ACC112 (cell line): ENCODE measurements around the gene TAS1R2.

Experiments
- H2AFZ ChIP-seq: fragments of 200-600 bp; sonication (generic); one replicate; pipeline ENCODE4 v1.6.0; 2017; ENCODE audit warnings: antibody characterized with exemption, low read length; ENCODE audit not compliant: unreplicated experiment
- H3K27ac ChIP-seq: fragments of 200-600 bp; sonication (generic); 2 replicates; pipeline ENCODE4 v1.5.1; 2014; ENCODE audit warnings: low read depth, mild to moderate bottlenecking, antibody characterized with exemption, low read length, moderate library complexity
- H3K27me3 ChIP-seq: fragments of 200-600 bp; sonication (generic); 2 replicates; pipeline ENCODE4 v1.6.1; 2014; ENCODE audit warnings: mild to moderate bottlenecking, antibody characterized with exemption, low read length, moderate library complexity, mixed read lengths; ENCODE audit not compliant: insufficient read depth
- H3K36me3 ChIP-seq: fragments of 200-600 bp; sonication (generic); 2 replicates; pipeline ENCODE4 v1.6.1; 2016; ENCODE audit warnings: mild to moderate bottlenecking, antibody characterized with exemption, low read length, moderate library complexity, mixed read lengths; ENCODE audit not compliant: insufficient read depth
- H3K4me1 ChIP-seq: fragments of 200-600 bp; sonication (generic); one replicate; pipeline ENCODE4 v1.6.1; 2016; ENCODE audit warnings: low read length, mixed read lengths; ENCODE audit not compliant: insufficient read depth, unreplicated experiment, control insufficient read depth
- H3K4me3 ChIP-seq: fragments of 200-600 bp; sonication (generic); 2 replicates; pipeline ENCODE4 v1.5.1; 2014; ENCODE audit warnings: mild to moderate bottlenecking, low read depth, low read length
- H3K79me2 ChIP-seq: fragments of 200-600 bp; sonication (generic); one replicate; pipeline ENCODE4 v1.6.0; 2016; ENCODE audit warnings: low read length; ENCODE audit not compliant: control insufficient read depth, unreplicated experiment, insufficient read depth

TAS1R2 gene

GRCh38 chr1:18819203-18819602 is 40.3 kb downstream of the TAS1R2 start:
- H3K27me3 ChIP-seq, result peaks cover 11% of the 10 kb centered on the region
- H2AFZ ChIP-seq, result no peak overlapping the region
- no peak overlapping the region for H3K4me3 ChIP-seq
- H3K79me2 ChIP-seq, result no peaks in the 10 kb centered on the region
- no peak overlapping the region for H3K27ac ChIP-seq
- no peaks in the 10 kb centered on the region for H3K4me1 ChIP-seq
- H3K36me3 ChIP-seq, result no peaks in the 10 kb centered on the region

- H3K27me3 ChIP-seq, result peaks cover 11% of the 10 kb centered on the region
- no peaks in the 10 kb centered on the region for H3K36me3 ChIP-seq
- H3K4me1 ChIP-seq, result no peaks in the 10 kb centered on the region
- no peak overlapping the region for H3K4me3 ChIP-seq
- no peak overlapping the region for H2AFZ ChIP-seq
- no peak overlapping the region for H3K27ac ChIP-seq
- H3K79me2 ChIP-seq, result no peaks in the 10 kb centered on the region
These were observed 41.5 kb downstream of the TAS1R2 start for GRCh38 chr1:18817795-18818435.

GRCh38 chr1:18817316-18817715 is 42.1 kb downstream of the TAS1R2 start:
- H3K27ac ChIP-seq, result no peak overlapping the region
- no peak overlapping the region for H3K4me3 ChIP-seq
- no peaks in the 10 kb centered on the region for H3K79me2 ChIP-seq
- H3K4me1 ChIP-seq, result no peaks in the 10 kb centered on the region
- H3K36me3 ChIP-seq, result no peaks in the 10 kb centered on the region
- no peak overlapping the region for H2AFZ ChIP-seq
- peaks cover 11% of the 10 kb centered on the region for H3K27me3 ChIP-seq

- peaks cover 14% of the 10 kb centered on the region for H3K27me3 ChIP-seq
- H3K4me3 ChIP-seq, result no peak overlapping the region
- no peak overlapping the region for H2AFZ ChIP-seq
- H3K79me2 ChIP-seq, result no peaks in the 10 kb centered on the region
- H3K27ac ChIP-seq, result no peak overlapping the region
- no peaks in the 10 kb centered on the region for H3K36me3 ChIP-seq
- no peaks in the 10 kb centered on the region for H3K4me1 ChIP-seq
These were observed 42.7 kb downstream of the TAS1R2 start for GRCh38 chr1:18816808-18817207.

GRCh38 chr1:18814874-18815531 is 44.5 kb downstream of the TAS1R2 start:
- H3K27ac ChIP-seq, result no peak overlapping the region
- H3K4me3 ChIP-seq, result no peak overlapping the region
- H2AFZ ChIP-seq, result no peak overlapping the region
- no peaks in the 10 kb centered on the region for H3K79me2 ChIP-seq
- H3K4me1 ChIP-seq, result no peaks in the 10 kb centered on the region
- peaks cover 17% of the 10 kb centered on the region for H3K27me3 ChIP-seq
- H3K36me3 ChIP-seq, result no peaks in the 10 kb centered on the region

GRCh38 chr1:18814425-18814824 is 45.0 kb downstream of the TAS1R2 start:
- H2AFZ ChIP-seq, result no peak overlapping the region
- H3K36me3 ChIP-seq, result no peaks in the 10 kb centered on the region
- H3K27me3 ChIP-seq, result peaks cover 15% of the 10 kb centered on the region
- H3K27ac ChIP-seq, result no peak overlapping the region
- no peak overlapping the region for H3K4me3 ChIP-seq
- no peaks in the 10 kb centered on the region for H3K4me1 ChIP-seq
- H3K79me2 ChIP-seq, result no peaks in the 10 kb centered on the region

- no peak overlapping the region for H2AFZ ChIP-seq
- no peaks in the 10 kb centered on the region for H3K36me3 ChIP-seq
- H3K4me3 ChIP-seq, result no peak overlapping the region
- no peaks in the 10 kb centered on the region for H3K4me1 ChIP-seq
- peaks cover 11% of the 10 kb centered on the region for H3K27me3 ChIP-seq
- H3K79me2 ChIP-seq, result no peaks in the 10 kb centered on the region
- no peak overlapping the region for H3K27ac ChIP-seq
These were observed 47.0 kb downstream of the TAS1R2 start for GRCh38 chr1:18812453-18812939.

- Histone ChIP-seq H3K27me3 (peaks cover 11% of the 10 kb centered on the region), H3K4me1 (no peaks in the 10 kb centered on the region), H3K27ac (no peak overlapping the region), H3K79me2 (no peaks in the 10 kb centered on the region), H3K36me3 (no peaks in the 10 kb centered on the region), H3K4me3 (no peak overlapping the region), H2AFZ (no peak overlapping the region)
These were observed 47.6 kb downstream of the TAS1R2 start for GRCh38 chr1:18811733-18812452.

GRCh38 chr1:18809953-18810899 is 49.2 kb downstream of the TAS1R2 start:
- Histone ChIP-seq H3K4me3 (no peak overlapping the region), H3K27me3 (peaks cover 6% of the 10 kb centered on the region; the same call in 1 of the 2 replicates), H3K27ac (no peak overlapping the region), H3K4me1 (no peaks in the 10 kb centered on the region), H2AFZ (no peak overlapping the region), H3K36me3 (no peaks in the 10 kb centered on the region), H3K79me2 (no peaks in the 10 kb centered on the region)

- Histone ChIP-seq H2AFZ (no peak overlapping the region), H3K4me3 (no peak overlapping the region), H3K27me3 (peaks cover 9% of the 10 kb centered on the region; the same call in 1 of the 2 replicates), H3K79me2 (no peaks in the 10 kb centered on the region), H3K36me3 (no peaks in the 10 kb centered on the region), H3K4me1 (no peaks in the 10 kb centered on the region), H3K27ac (no peak overlapping the region)
These were observed 50.9 kb downstream of the TAS1R2 start for GRCh38 chr1:18808550-18808949.
